Measurements from ENCODE around the gene GPR21. TPM values are rescaled to one million over a fixed set of nuclear protein-coding genes. Genes with fewer than 3 reads are reported as not detected.

GPR21 gene
- total RNA-seq (under 1 TPM; 0.74 to 0.89 TPM), total RNA-seq (0 to 2.6 (median 0.45) reads per million in 172 experiments)
- polyA plus RNA-seq (2013, experiment 1 of 2): not detected
- 0.12 TPM for polyA plus RNA-seq (2013, experiment 2 of 2)

- H3K4me3 ChIP-seq (ENCODE audit: low read length): no peak within 1 kb of the TSS
- ChIA-PET POLR2A (no interaction called here), CTCF (interaction anchor here (0.6 kb wide), 1 partner anchor 229 kb away, joined by 3 read pairs; no protein-coding TSS in a partner anchor)
- ATAC-seq (ENCODE audit: poor library complexity) (no peak), DNase-seq (no peak)
- no peaks in the 10 kb centered on the region for H3K27me3 Mint-ChIP-seq
- H3K27ac Mint-ChIP-seq: no peak within 1 kb of the TSS
- no peaks in the 10 kb centered on the region for H3K9me3 ChIP-seq (ENCODE audit: control insufficient read depth in 1 of 2, insufficient read depth in 1 of 2, low read length in 2 of 2)
- no peaks in the 10 kb centered on the region for H3K27me3 ChIP-seq (ENCODE audit: control insufficient read depth in 1 of 2, insufficient read depth in 2 of 2, low read length in 2 of 2)
- no peak within 1 kb of the TSS for H3K27ac ChIP-seq (ENCODE audit: low read depth in 1 of 2, low read length in 2 of 2)
- H3K9me3 Mint-ChIP-seq: no peaks in the 10 kb centered on the region
- intact Hi-C loops (cut with DNase I, micrococcal nuclease): no loop called here
- H3K36me3 Mint-ChIP-seq (ENCODE audit: low read depth): peaks cover 33% of the 10 kb centered on the region
- H3K4me1 ChIP-seq (ENCODE audit: insufficient read depth, low read length): no peaks in the 10 kb centered on the region
- H3K4me3 Mint-ChIP-seq: no peak within 1 kb of the TSS
- H3K36me3 ChIP-seq (ENCODE audit: insufficient read depth, low read length): peaks cover 11% of the 10 kb centered on the region
- peaks cover 12% of the 10 kb centered on the region for H3K4me1 Mint-ChIP-seq (ENCODE audit: low read depth)
- TF ChIP-seq CTCF (IDR thresholded peaks at IDR 0.05): no peak
Measured at GRCh38 chr9:123033352-123033751, at the start of gene GPR21. TSS of gene GPR21 (plus strand) at chr9:123033667. CDS start at chr9:123034567, 900 bp downstream.

- no peak overlapping the region for H3K27ac Mint-ChIP-seq
- no peak overlapping the region for H3K4me3 ChIP-seq (ENCODE audit: low read length)
- no peaks in the 10 kb centered on the region for H3K9me3 ChIP-seq (ENCODE audit: control insufficient read depth in 1 of 2, insufficient read depth in 1 of 2, low read length in 2 of 2)
- ATAC-seq (ENCODE audit: poor library complexity) (no peak), DNase-seq (no peak)
- no peaks in the 10 kb centered on the region for H3K27me3 Mint-ChIP-seq
- no peaks in the 10 kb centered on the region for H3K27me3 ChIP-seq (ENCODE audit: control insufficient read depth in 1 of 2, insufficient read depth in 2 of 2, low read length in 2 of 2)
- POLR2A ChIA-PET: no interaction called here
- peaks cover 37% of the 10 kb centered on the region for H3K36me3 Mint-ChIP-seq (ENCODE audit: low read depth)
- TF ChIP-seq CTCF (IDR thresholded peaks at IDR 0.05): no peak
- no peaks in the 10 kb centered on the region for H3K4me1 ChIP-seq (ENCODE audit: insufficient read depth, low read length)
- H3K27ac ChIP-seq (ENCODE audit: low read depth in 1 of 2, low read length in 2 of 2): no peak overlapping the region
- intact Hi-C loops (cut with DNase I, micrococcal nuclease): loop anchor here in 1 of 2 experiments (5.0 kb wide), 1 partner anchor 39 kb away; no protein-coding TSS in a partner anchor
- CTCF ChIA-PET: no interaction called here
- H3K4me1 Mint-ChIP-seq (ENCODE audit: low read depth): no peaks in the 10 kb centered on the region
- H3K9me3 Mint-ChIP-seq: no peaks in the 10 kb centered on the region
- no peak overlapping the region for H3K4me3 Mint-ChIP-seq
- peaks cover 21% of the 10 kb centered on the region for H3K36me3 ChIP-seq (ENCODE audit: insufficient read depth, low read length)
Measured at GRCh38 chr9:122986010-122986409, 47.5 kb upstream of the GPR21 start.

GRCh38 chr9:122988141-122988540, 45.3 kb upstream of the GPR21 start:
- Mint-ChIP-seq H3K9me3 (no peaks in the 10 kb centered on the region), H3K4me3 (no peak overlapping the region), H3K36me3 (ENCODE audit: low read depth) (peaks cover 42% of the 10 kb centered on the region), H3K4me1 (ENCODE audit: low read depth) (no peaks in the 10 kb centered on the region), H3K27ac (no peak overlapping the region), H3K27me3 (no peaks in the 10 kb centered on the region)
- H3K4me3 ChIP-seq (ENCODE audit: low read length): no peak overlapping the region
- CTCF ChIA-PET: interaction anchor here (0.9 kb wide), 1 partner anchor 17 kb away, joined by 3 read pairs; no protein-coding TSS in a partner anchor
- H3K27ac ChIP-seq (ENCODE audit: low read depth in 1 of 2, low read length in 2 of 2): no peak overlapping the region
- POLR2A ChIA-PET: interaction anchor here (1.3 kb wide), 1 partner anchor 47 kb away, joined by 5 read pairs; the partner anchor contains the start of gene RABGAP1
- ATAC-seq (ENCODE audit: poor library complexity) (no peak), DNase-seq (no peak)
- H3K27me3 ChIP-seq (ENCODE audit: control insufficient read depth in 1 of 2, insufficient read depth in 2 of 2, low read length in 2 of 2): no peaks in the 10 kb centered on the region
- no peaks in the 10 kb centered on the region for H3K4me1 ChIP-seq (ENCODE audit: insufficient read depth, low read length)
- intact Hi-C loops (cut with DNase I, micrococcal nuclease): loop anchor here in 1 of 2 experiments (5.0 kb wide), 1 partner anchor 41 kb away; no protein-coding TSS in a partner anchor
- no peaks in the 10 kb centered on the region for H3K9me3 ChIP-seq (ENCODE audit: control insufficient read depth in 1 of 2, insufficient read depth in 1 of 2, low read length in 2 of 2)
- TF ChIP-seq CTCF (IDR thresholded peaks at IDR 0.05): no peak
- H3K36me3 ChIP-seq (ENCODE audit: insufficient read depth, low read length): peaks cover 27% of the 10 kb centered on the region

Measured in CD4-positive, alpha-beta T cell (primary cell).